Neuronal stem cell (in vitro differentiated cells): ENCODE data around the gene GAN.

ENCODE experiments used
- DNase-seq: peaks from one replicate; pipeline ENCODE4 v3.0.0-alpha.2; 2013; ENCODE audit warnings: low spot score
- H2AFZ ChIP-seq: one replicate; pipeline ENCODE4 v1.6.1; 2013; ENCODE audit warnings: mild to moderate bottlenecking, low read length, inconsistent platforms
- H2AK5ac ChIP-seq: 2 replicates; pipeline ENCODE4 v1.6.1; 2013; ENCODE audit warnings: low read depth, mild to moderate bottlenecking, inconsistent platforms, low read length, moderate library complexity, mixed read lengths
- H2BK120ac ChIP-seq: 2 replicates; pipeline ENCODE4 v1.6.1; 2013; ENCODE audit warnings: low read depth, mild to moderate bottlenecking, inconsistent platforms, low read length, moderate library complexity, mixed read lengths
- H2BK12ac ChIP-seq: one replicate; pipeline ENCODE4 v1.6.1; 2013; ENCODE audit warnings: low read length, inconsistent platforms
- H2BK15ac ChIP-seq: 2 replicates; pipeline ENCODE4 v1.6.1; 2013; ENCODE audit warnings: mild to moderate bottlenecking, low read length, inconsistent platforms, mixed read lengths
- H2BK5ac ChIP-seq: one replicate; pipeline ENCODE4 v1.6.1; 2013; ENCODE audit warnings: inconsistent platforms, mild to moderate bottlenecking, low read length, moderate library complexity
- H3K14ac ChIP-seq: one replicate; pipeline ENCODE4 v1.6.1; 2013; ENCODE audit warnings: low read length, inconsistent platforms
- H3K18ac ChIP-seq: 2 replicates; pipeline ENCODE4 v1.6.1; 2013; ENCODE audit warnings: low read length, inconsistent platforms
- H3K23ac ChIP-seq: 2 replicates; pipeline ENCODE4 v1.6.1; 2013; ENCODE audit warnings: low read depth, mild to moderate bottlenecking, mixed read lengths, low read length, inconsistent platforms; ENCODE audit not compliant: poor library complexity
- H3K27ac ChIP-seq: replicated peaks from 3 replicates; pipeline ENCODE4 v1.5.1; 2013; ENCODE audit warnings: low read length, inconsistent platforms
- H3K27me3 ChIP-seq, 3 experiments: 2 replicates each; pipeline ENCODE4 v1.6.1; 2013; ENCODE audit warnings: low read length in 3 of 3, mild to moderate bottlenecking in 2 of 3, inconsistent platforms in 1 of 3, low read depth in 1 of 3, mixed read lengths in 1 of 3, moderate library complexity in 1 of 3; ENCODE audit not compliant: control insufficient read depth in 3 of 3, insufficient read depth in 3 of 3
- H3K36me3 ChIP-seq, 2 donors: replicated peaks in 1 of 2; 2 replicates each; pipeline ENCODE4 v1.6.1; 2013; ENCODE audit warnings: low read length in 2 of 2; ENCODE audit not compliant: control insufficient read depth in 2 of 2, insufficient read depth in 2 of 2
- H3K4ac ChIP-seq: 2 replicates; pipeline ENCODE4 v1.6.1; 2013; ENCODE audit warnings: inconsistent platforms, mild to moderate bottlenecking, low read length, moderate library complexity
- H3K4me1 ChIP-seq, 2 donors: 1 replicate in 1 of 2; 2 replicates in 1 of 2; pipeline ENCODE4 v1.6.1; 2013; ENCODE audit warnings: low read length in 2 of 2, low read depth in 1 of 2; ENCODE audit not compliant: control insufficient read depth in 2 of 2, insufficient read depth in 1 of 2
- H3K4me2 ChIP-seq: one replicate; pipeline ENCODE4 v1.6.1; 2013; ENCODE audit warnings: mild to moderate bottlenecking, low read length, inconsistent platforms; ENCODE audit not compliant: insufficient read depth, poor library complexity, severe bottlenecking
- H3K4me3 ChIP-seq, 2 donors: 2 replicates each; pipeline ENCODE4 v1.5.1; 2013; ENCODE audit warnings: low read length in 2 of 2, mild to moderate bottlenecking in 2 of 2, inconsistent platforms in 1 of 2, moderate library complexity in 1 of 2
- H3K79me1 ChIP-seq: one replicate; pipeline ENCODE4 v1.6.1; 2013; ENCODE audit warnings: low read depth, mild to moderate bottlenecking, inconsistent platforms, low read length, moderate library complexity
- H3K9ac ChIP-seq: one replicate; pipeline ENCODE4 v1.6.1; 2013; ENCODE audit warnings: mild to moderate bottlenecking, low read depth, low read length, inconsistent platforms; ENCODE audit not compliant: poor library complexity
- H3K9me3 ChIP-seq, 2 donors: replicated peaks in 1 of 2; 2 replicates each; pipeline versions ENCODE3 to v1.6.1; 2013; ENCODE audit warnings: low read length in 2 of 2, mild to moderate bottlenecking in 2 of 2, inconsistent platforms in 1 of 2, low read depth in 1 of 2, mixed read lengths in 1 of 2, moderate library complexity in 1 of 2; ENCODE audit not compliant: control insufficient read depth in 2 of 2, insufficient read depth in 1 of 2
- H4K8ac ChIP-seq: one replicate; pipeline ENCODE4 v1.6.1; 2013; ENCODE audit warnings: low read depth, mild to moderate bottlenecking, inconsistent platforms, low read length, moderate library complexity
- H4K91ac ChIP-seq: one replicate; pipeline ENCODE4 v1.6.1; 2013; ENCODE audit warnings: low read length, low read depth, mild to moderate bottlenecking, inconsistent platforms; ENCODE audit not compliant: poor library complexity
- WGBS, 2 donors: extraction: QIAGEN DNeasy Blood & Tissue Kit; methylation state at CpG; one replicate each; pipeline ENCODE4 v1.1.7; 2013; ENCODE audit warnings: missing lambda C conversion rate in 2 of 2, mixed read lengths in 1 of 2; ENCODE audit not compliant: insufficient read length in 2 of 2, insufficient replicate concordance in 1 of 2; ENCODE audit errors: extremely low coverage in 2 of 2; 5-methylcytosine and 5-hydroxymethylcytosine counted together

The GAN gene

GRCh38 chr16:81410643-81411293, 96.0 kb downstream of the GAN start:
- H2BK15ac ChIP-seq = no peak overlapping the region
- no CpG with 5 or more reads among the region's 10 CpGs for WGBS, 2 donors
- H3K14ac ChIP-seq = no peak overlapping the region
- H2AK5ac ChIP-seq = no peak overlapping the region
- H3K4me1 ChIP-seq = peaks cover 18 to 19% of the 10 kb centered on the region in 2 donors
- no peak overlapping the region for H3K27ac ChIP-seq
- H2AFZ ChIP-seq = no peak overlapping the region
- no peaks in the 10 kb centered on the region for H3K36me3 ChIP-seq
- H2BK120ac ChIP-seq = no peak overlapping the region
- no peaks in the 10 kb centered on the region for H3K79me1 ChIP-seq
- H3K4me3 ChIP-seq = no peak overlapping the region
- H2BK5ac ChIP-seq = no peak overlapping the region
- H4K91ac ChIP-seq = no peak overlapping the region
- no peak overlapping the region for H2BK12ac ChIP-seq
- no peak overlapping the region for H3K23ac ChIP-seq
- no peak overlapping the region for H3K18ac ChIP-seq
- DNase-seq = no peak
- H3K4ac ChIP-seq = no peak overlapping the region
- H3K4me2 ChIP-seq = no peak overlapping the region
- H3K27me3 ChIP-seq = peaks cover 0 to 15% (median 0%) of the 10 kb centered on the region in 3 experiments
- H3K9me3 ChIP-seq = no peaks in the 10 kb centered on the region
- H3K9ac ChIP-seq = peak overlapping the region; percentile 9
- H4K8ac ChIP-seq = no peak overlapping the region

- Histone ChIP-seq H3K9me3 (no peaks in the 10 kb centered on the region), H3K4me2 (no peak overlapping the region), H3K27ac (no peak overlapping the region), H3K9ac (no peak overlapping the region), H2BK12ac (no peak overlapping the region), H2BK15ac (no peak overlapping the region), H3K79me1 (no peaks in the 10 kb centered on the region), H2BK120ac (no peak overlapping the region), H3K18ac (no peak overlapping the region), H3K27me3 (peaks cover 0 to 15% (median 0%) of the 10 kb centered on the region in 3 experiments), H3K36me3 (no peaks in the 10 kb centered on the region), H4K8ac (no peak overlapping the region), H4K91ac (no peak overlapping the region), H2AK5ac (no peak overlapping the region), H3K23ac (no peak overlapping the region), H2BK5ac (no peak overlapping the region), H3K14ac (no peak overlapping the region), H3K4ac (no peak overlapping the region), H3K4me3 (no peak overlapping the region), H2AFZ (no peak overlapping the region), H3K4me1 (peaks cover 26 to 32% of the 10 kb centered on the region in 2 donors)
- DNase-seq = no peak
- WGBS, 2 donors = no CpG with 5 or more reads among the region's 11 CpGs
Observed at GRCh38 chr16:81413245-81413990, 98.7 kb downstream of the GAN start.

- peaks cover 24 to 28% of the 10 kb centered on the region in 2 donors for H3K4me1 ChIP-seq
- H3K27me3 ChIP-seq = peaks cover 0 to 10% (median 0%) of the 10 kb centered on the region in 3 experiments
- H3K23ac ChIP-seq = no peak overlapping the region
- H3K14ac ChIP-seq = no peak overlapping the region
- DNase-seq = peak; percentile 57
- no peak overlapping the region for H4K8ac ChIP-seq
- H3K4me2 ChIP-seq = no peak overlapping the region
- no peaks in the 10 kb centered on the region for H3K9me3 ChIP-seq
- H3K9ac ChIP-seq = no peak overlapping the region
- H2BK120ac ChIP-seq = no peak overlapping the region
- H2AK5ac ChIP-seq = no peak overlapping the region
- H4K91ac ChIP-seq = no peak overlapping the region
- H3K27ac ChIP-seq = no peak overlapping the region
- no peak overlapping the region for H2BK12ac ChIP-seq
- no peak overlapping the region for H2AFZ ChIP-seq
- H3K4ac ChIP-seq = no peak overlapping the region
- H3K36me3 ChIP-seq = no peaks in the 10 kb centered on the region
- no CpG with 5 or more reads among the region's 11 CpGs for WGBS, 2 donors
- H3K79me1 ChIP-seq = no peaks in the 10 kb centered on the region
- no peak overlapping the region for H3K4me3 ChIP-seq
- no peak overlapping the region for H2BK15ac ChIP-seq
- no peak overlapping the region for H3K18ac ChIP-seq
- H2BK5ac ChIP-seq = no peak overlapping the region
Observed at GRCh38 chr16:81415751-81416150, 101.0 kb downstream of the GAN start.

- WGBS, 2 donors = no CpG with 5 or more reads among the region's 8 CpGs
- H3K4me3 ChIP-seq = no peak overlapping the region
Observed at GRCh38 chr16:81416749-81417148, 102.0 kb downstream of the GAN start.

More at GRCh38 chr16:81416749-81417148, 102.0 kb downstream of the GAN start:
- no peak overlapping the region for H2BK12ac ChIP-seq
- H2AFZ ChIP-seq = peak overlapping the region; percentile 67
- H3K9ac ChIP-seq = no peak overlapping the region
- no peak overlapping the region for H4K8ac ChIP-seq
- peak overlapping the region; percentile 6 for H2BK15ac ChIP-seq
- no peak overlapping the region for H2BK5ac ChIP-seq
- H3K79me1 ChIP-seq = no peaks in the 10 kb centered on the region
- no peak overlapping the region for H3K27ac ChIP-seq
- H3K9me3 ChIP-seq = no peaks in the 10 kb centered on the region
- no peak for DNase-seq
- H2AK5ac ChIP-seq = no peak overlapping the region
- H3K4me2 ChIP-seq = no peak overlapping the region
- no peaks in the 10 kb centered on the region for H3K36me3 ChIP-seq
- H3K4ac ChIP-seq = no peak overlapping the region
- no peak overlapping the region for H3K23ac ChIP-seq
- H3K18ac ChIP-seq = peak overlapping the region; percentile 13
- H4K91ac ChIP-seq = no peak overlapping the region
- no peak overlapping the region for H2BK120ac ChIP-seq
- peaks cover 21 to 26% of the 10 kb centered on the region in 2 donors for H3K4me1 ChIP-seq
- peaks cover 0 to 10% (median 0%) of the 10 kb centered on the region in 3 experiments for H3K27me3 ChIP-seq
- no peak overlapping the region for H3K14ac ChIP-seq
